ENCODE data around the gene DNPH1. TPM values are rescaled to one million over a fixed set of nuclear protein-coding genes. Genes with fewer than 3 reads are reported as not detected.
A peak's percentile ranks its signal among the peaks of the same experiment; 100 is the strongest.

DNPH1 gene
- total RNA-seq, 1 donor from 2014 or later = 31.3 TPM

DNA sequence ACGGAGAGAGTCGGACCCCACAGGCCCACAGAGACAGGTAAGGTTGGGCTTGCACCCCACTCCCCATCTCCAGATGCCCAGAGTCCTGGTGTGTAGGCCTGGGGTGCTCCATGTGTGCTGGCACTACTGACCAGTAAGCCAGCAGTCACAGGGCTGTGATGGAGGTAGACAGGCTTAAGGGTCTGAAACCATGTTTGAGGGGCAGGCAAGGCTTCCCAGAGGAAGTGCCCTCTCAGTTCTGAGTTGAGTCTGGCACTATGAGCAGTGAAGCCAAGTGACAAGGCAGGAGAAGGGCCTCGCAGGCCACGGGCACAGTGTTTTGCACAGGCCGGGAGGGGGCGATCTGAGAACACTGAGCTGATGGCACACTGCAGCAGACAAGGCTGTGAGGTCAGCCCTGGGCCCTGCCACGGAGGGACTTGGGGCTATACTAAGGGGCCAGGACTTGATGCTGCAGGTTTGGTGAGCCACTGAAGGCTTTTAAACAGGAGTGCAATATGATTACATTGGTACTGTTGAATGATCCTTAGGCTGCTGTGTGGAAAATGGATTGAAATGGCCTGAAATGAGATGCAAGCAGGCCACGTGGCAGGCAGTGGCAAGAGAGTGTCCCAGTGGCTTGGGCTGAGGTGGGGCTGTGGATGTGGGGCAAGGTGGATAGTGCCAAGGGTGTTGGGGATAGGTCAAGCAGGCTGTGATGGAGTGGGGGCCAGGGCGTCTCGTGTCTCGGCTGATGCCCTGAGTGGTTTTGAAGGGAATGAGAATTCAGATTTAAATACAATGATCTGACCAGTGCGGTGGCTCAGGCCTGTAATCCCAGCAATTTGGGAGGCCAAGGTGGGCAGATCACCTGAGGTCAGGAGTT, 34.3 kb upstream of the DNPH1 start:
- H3K27ac ChIP-seq (ENCODE audit: low read depth, low read length) = no peak overlapping the region
- H3K9ac ChIP-seq (ENCODE audit: low read depth in 1 of 3, low read length in 3 of 3) = peak overlapping the region in 1 of 3 donors; percentile 33
- no peak overlapping the region for H3K4me3 ChIP-seq (ENCODE audit: low read length in 3 of 3)
- H3K9me3 ChIP-seq (ENCODE audit: control insufficient read depth in 3 of 3, low read length in 3 of 3) = no peaks in the 10 kb centered on the region
- no peaks in the 10 kb centered on the region for H3K36me3 ChIP-seq (ENCODE audit: control insufficient read depth in 3 of 3, insufficient read depth in 3 of 3, low read length in 3 of 3)
- H3K27me3 ChIP-seq (ENCODE audit: control insufficient read depth in 3 of 3, insufficient read depth in 3 of 3, low read length in 3 of 3) = peaks cover 2 to 3% (median 3%) of the 10 kb centered on the region in 3 donors
- peaks cover 3 to 9% (median 5%) of the 10 kb centered on the region in 3 donors for H3K4me1 ChIP-seq (ENCODE audit: control insufficient read depth in 3 of 3, insufficient read depth in 3 of 3, low read length in 3 of 3)

- Histone ChIP-seq H3K27me3 (ENCODE audit: control insufficient read depth in 3 of 3, insufficient read depth in 3 of 3, low read length in 3 of 3) (peaks cover 2 to 3% (median 3%) of the 10 kb centered on the region in 3 donors), H3K4me1 (ENCODE audit: control insufficient read depth in 3 of 3, insufficient read depth in 3 of 3, low read length in 3 of 3) (peaks cover 0 to 2% (median 0%) of the 10 kb centered on the region in 3 donors), H3K36me3 (ENCODE audit: control insufficient read depth in 3 of 3, insufficient read depth in 3 of 3, low read length in 3 of 3) (no peaks in the 10 kb centered on the region), H3K9ac (ENCODE audit: low read depth in 1 of 3, low read length in 3 of 3) (no peak overlapping the region), H3K27ac (ENCODE audit: low read depth, low read length) (no peak overlapping the region), H3K9me3 (ENCODE audit: control insufficient read depth in 3 of 3, low read length in 3 of 3) (no peaks in the 10 kb centered on the region), H3K4me3 (ENCODE audit: low read length in 3 of 3) (no peak overlapping the region)
Measured at GRCh38 chr6:43262780-43263313, 33.6 kb upstream of the DNPH1 start.

GRCh38 chr6:43262000-43262779, 32.9 kb upstream of the DNPH1 start:
- no peaks in the 10 kb centered on the region for H3K9me3 ChIP-seq (ENCODE audit: control insufficient read depth in 3 of 3, low read length in 3 of 3)
- H3K9ac ChIP-seq (ENCODE audit: low read depth in 1 of 3, low read length in 3 of 3) = no peak overlapping the region
- H3K27ac ChIP-seq (ENCODE audit: low read depth, low read length) = no peak overlapping the region
- H3K4me1 ChIP-seq (ENCODE audit: control insufficient read depth in 3 of 3, insufficient read depth in 3 of 3, low read length in 3 of 3) = no peaks in the 10 kb centered on the region
- H3K36me3 ChIP-seq (ENCODE audit: control insufficient read depth in 3 of 3, insufficient read depth in 3 of 3, low read length in 3 of 3) = no peaks in the 10 kb centered on the region
- no peak overlapping the region for H3K4me3 ChIP-seq (ENCODE audit: low read length in 3 of 3)
- H3K27me3 ChIP-seq (ENCODE audit: control insufficient read depth in 3 of 3, insufficient read depth in 3 of 3, low read length in 3 of 3) = peaks cover 1 to 3% (median 2%) of the 10 kb centered on the region in 3 donors

GRCh38 chr6:43261198-43261597, 31.9 kb upstream of the DNPH1 start:
- Histone ChIP-seq H3K9me3 (ENCODE audit: control insufficient read depth in 3 of 3, low read length in 3 of 3) (no peaks in the 10 kb centered on the region), H3K9ac (ENCODE audit: low read depth in 1 of 3, low read length in 3 of 3) (no peak overlapping the region), H3K4me1 (ENCODE audit: control insufficient read depth in 3 of 3, insufficient read depth in 3 of 3, low read length in 3 of 3) (no peaks in the 10 kb centered on the region), H3K4me3 (ENCODE audit: low read length in 3 of 3) (no peak overlapping the region), H3K27me3 (ENCODE audit: control insufficient read depth in 3 of 3, insufficient read depth in 3 of 3, low read length in 3 of 3) (peaks cover 2 to 8% (median 7%) of the 10 kb centered on the region in 3 donors), H3K27ac (ENCODE audit: low read depth, low read length) (no peak overlapping the region), H3K36me3 (ENCODE audit: control insufficient read depth in 3 of 3, insufficient read depth in 3 of 3, low read length in 3 of 3) (no peaks in the 10 kb centered on the region)

DNA sequence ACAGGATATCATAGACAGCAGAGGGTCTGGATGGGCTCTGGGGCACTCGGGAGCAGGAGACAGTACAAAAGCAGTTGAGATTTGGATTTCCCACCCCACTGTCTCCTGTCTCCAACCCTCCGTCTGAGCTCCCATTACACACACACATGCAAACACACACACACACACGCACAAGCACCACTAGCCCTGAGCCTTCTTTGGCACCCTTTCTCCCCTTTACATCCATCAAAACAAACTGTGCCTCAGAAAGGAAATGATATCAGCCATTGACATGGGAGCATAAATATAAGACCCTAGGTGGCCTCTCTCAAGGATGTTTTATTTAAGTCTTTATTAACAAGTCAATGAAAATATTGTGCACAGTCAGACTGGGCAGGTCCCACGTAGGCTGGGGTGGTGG, 31.5 kb upstream of the DNPH1 start:
- no peaks in the 10 kb centered on the region for H3K4me1 ChIP-seq (ENCODE audit: control insufficient read depth in 3 of 3, insufficient read depth in 3 of 3, low read length in 3 of 3)
- no peak overlapping the region for H3K9ac ChIP-seq (ENCODE audit: low read depth in 1 of 3, low read length in 3 of 3)
- no peak overlapping the region for H3K27ac ChIP-seq (ENCODE audit: low read depth, low read length)
- no peaks in the 10 kb centered on the region for H3K9me3 ChIP-seq (ENCODE audit: control insufficient read depth in 3 of 3, low read length in 3 of 3)
- no peaks in the 10 kb centered on the region for H3K36me3 ChIP-seq (ENCODE audit: control insufficient read depth in 3 of 3, insufficient read depth in 3 of 3, low read length in 3 of 3)
- peaks cover 2 to 8% (median 8%) of the 10 kb centered on the region in 3 donors for H3K27me3 ChIP-seq (ENCODE audit: control insufficient read depth in 3 of 3, insufficient read depth in 3 of 3, low read length in 3 of 3)
- no peak overlapping the region for H3K4me3 ChIP-seq (ENCODE audit: low read length in 3 of 3)

GRCh38 chr6:43258807-43259686, 29.8 kb upstream of the DNPH1 start:
- Histone ChIP-seq H3K36me3 (ENCODE audit: control insufficient read depth in 3 of 3, insufficient read depth in 3 of 3, low read length in 3 of 3) (no peaks in the 10 kb centered on the region), H3K9me3 (ENCODE audit: control insufficient read depth in 3 of 3, low read length in 3 of 3) (no peaks in the 10 kb centered on the region), H3K4me3 (ENCODE audit: low read length in 3 of 3) (no peak overlapping the region), H3K4me1 (ENCODE audit: control insufficient read depth in 3 of 3, insufficient read depth in 3 of 3, low read length in 3 of 3) (no peaks in the 10 kb centered on the region), H3K9ac (ENCODE audit: low read depth in 1 of 3, low read length in 3 of 3) (no peak overlapping the region), H3K27me3 (ENCODE audit: control insufficient read depth in 3 of 3, insufficient read depth in 3 of 3, low read length in 3 of 3) (peaks cover 2 to 22% (median 8%) of the 10 kb centered on the region in 3 donors), H3K27ac (ENCODE audit: low read depth, low read length) (no peak overlapping the region)

DNA sequence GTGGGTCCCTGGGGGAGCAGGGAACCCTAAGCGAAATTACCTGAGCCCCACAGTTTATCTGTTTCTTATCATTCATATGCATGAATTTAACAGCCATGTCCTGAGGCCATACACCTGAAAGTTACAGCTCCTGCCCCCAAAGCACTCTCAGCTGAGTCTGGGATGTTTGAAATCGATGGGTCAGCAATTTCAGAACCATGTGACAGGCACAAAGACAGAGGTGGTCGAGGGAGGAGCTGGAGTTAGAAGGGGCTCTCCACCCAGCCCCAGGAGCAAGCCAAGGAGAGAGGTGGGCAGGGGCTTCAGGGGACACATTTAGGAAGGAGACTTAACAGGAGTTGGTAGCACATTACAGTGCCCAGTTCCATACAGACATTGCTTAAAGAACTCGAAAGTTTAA, 28.9 kb upstream of the DNPH1 start:
- Histone ChIP-seq H3K27ac (ENCODE audit: low read depth, low read length) (no peak overlapping the region), H3K9ac (ENCODE audit: low read depth in 1 of 3, low read length in 3 of 3) (no peak overlapping the region), H3K4me3 (ENCODE audit: low read length in 3 of 3) (no peak overlapping the region), H3K27me3 (ENCODE audit: control insufficient read depth in 3 of 3, insufficient read depth in 3 of 3, low read length in 3 of 3) (peaks cover 2 to 26% (median 12%) of the 10 kb centered on the region in 3 donors), H3K9me3 (ENCODE audit: control insufficient read depth in 3 of 3, low read length in 3 of 3) (no peaks in the 10 kb centered on the region), H3K36me3 (ENCODE audit: control insufficient read depth in 3 of 3, insufficient read depth in 3 of 3, low read length in 3 of 3) (no peaks in the 10 kb centered on the region), H3K4me1 (ENCODE audit: control insufficient read depth in 3 of 3, insufficient read depth in 3 of 3, low read length in 3 of 3) (no peaks in the 10 kb centered on the region)

GRCh38 chr6:43257367-43258145, 28.3 kb upstream of the DNPH1 start:
- Histone ChIP-seq H3K4me1 (ENCODE audit: control insufficient read depth in 3 of 3, insufficient read depth in 3 of 3, low read length in 3 of 3) (no peaks in the 10 kb centered on the region), H3K27ac (ENCODE audit: low read depth, low read length) (no peak overlapping the region), H3K9ac (ENCODE audit: low read depth in 1 of 3, low read length in 3 of 3) (no peak overlapping the region), H3K9me3 (ENCODE audit: control insufficient read depth in 3 of 3, low read length in 3 of 3) (no peaks in the 10 kb centered on the region), H3K27me3 (ENCODE audit: control insufficient read depth in 3 of 3, insufficient read depth in 3 of 3, low read length in 3 of 3) (peaks cover 7 to 33% (median 16%) of the 10 kb centered on the region in 3 donors), H3K36me3 (ENCODE audit: control insufficient read depth in 3 of 3, insufficient read depth in 3 of 3, low read length in 3 of 3) (no peaks in the 10 kb centered on the region), H3K4me3 (ENCODE audit: low read length in 3 of 3) (no peak overlapping the region)
